Retinal pigment epithelial cell (primary cell): Measurements from ENCODE around the gene TSPAN3.

Experiments used
- DNase-seq: peaks from one replicate; pipeline ENCODE4 v3.0.0-alpha.2; 2010; ENCODE audit warnings: low read depth
- H3K4me3 ChIP-seq: 2 replicates; pipeline ENCODE4 v1.5.1; 2011; ENCODE audit warnings: mild to moderate bottlenecking, low read length, control low read depth, moderate library complexity
- TF ChIP-seq, protein P1 (sequence below): conservative IDR thresholded peaks from 2 replicates; pipeline ENCODE4 v1.5.1; 2011; ENCODE audit warnings: low read depth, low read length, control low read depth, inconsistent platforms

Gene TSPAN3

DNA sequence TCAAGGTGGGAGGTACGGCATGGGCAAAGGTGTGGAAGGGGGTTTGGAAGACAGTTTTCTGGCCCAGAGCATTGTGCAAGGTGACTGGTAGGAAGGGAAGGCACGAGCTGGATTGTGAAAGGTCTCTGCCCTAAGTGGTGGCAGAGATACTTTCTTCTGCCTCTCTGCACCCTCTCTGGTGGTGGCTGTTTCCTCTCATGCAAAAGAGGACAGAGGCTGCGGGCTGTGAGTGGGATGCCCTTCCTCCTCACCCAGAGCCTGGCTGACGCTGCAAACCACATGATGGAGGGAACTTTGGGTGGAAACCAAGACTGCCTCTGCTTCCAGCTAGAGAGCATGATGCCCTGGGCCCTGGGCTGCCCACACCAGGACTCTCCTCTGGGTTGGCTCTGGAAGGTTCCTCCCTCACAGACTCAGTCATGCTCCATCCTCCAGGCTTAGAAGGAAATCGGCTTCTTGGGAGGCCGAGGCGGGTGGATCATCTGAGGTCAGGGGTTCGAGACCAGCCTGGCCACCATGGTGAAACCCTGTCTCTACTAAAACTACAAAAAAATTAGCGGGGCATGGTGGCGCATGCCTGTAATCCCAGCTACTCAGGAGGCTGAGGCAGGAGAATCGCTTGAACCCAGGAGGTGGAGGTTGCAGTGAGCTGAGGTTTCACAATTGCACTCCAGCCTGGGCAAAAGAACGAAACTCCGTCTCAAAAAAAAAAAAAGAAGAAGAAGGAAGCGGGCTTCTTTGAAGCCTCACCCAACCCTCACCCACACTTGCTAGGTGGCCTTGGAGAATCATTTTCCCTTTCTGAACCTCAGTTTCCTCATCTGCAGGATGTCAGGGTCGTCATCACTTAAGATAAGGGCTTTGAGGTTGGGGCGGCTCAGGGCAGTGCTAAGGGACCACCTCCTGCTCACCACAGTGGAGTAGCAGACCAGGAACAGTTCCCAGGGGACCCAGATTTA, 67.7 kb downstream of the TSPAN3 start:
- H3K4me3 ChIP-seq, result no peak overlapping the region
- DNase-seq, result no peak
- TF ChIP-seq, protein P1, sequence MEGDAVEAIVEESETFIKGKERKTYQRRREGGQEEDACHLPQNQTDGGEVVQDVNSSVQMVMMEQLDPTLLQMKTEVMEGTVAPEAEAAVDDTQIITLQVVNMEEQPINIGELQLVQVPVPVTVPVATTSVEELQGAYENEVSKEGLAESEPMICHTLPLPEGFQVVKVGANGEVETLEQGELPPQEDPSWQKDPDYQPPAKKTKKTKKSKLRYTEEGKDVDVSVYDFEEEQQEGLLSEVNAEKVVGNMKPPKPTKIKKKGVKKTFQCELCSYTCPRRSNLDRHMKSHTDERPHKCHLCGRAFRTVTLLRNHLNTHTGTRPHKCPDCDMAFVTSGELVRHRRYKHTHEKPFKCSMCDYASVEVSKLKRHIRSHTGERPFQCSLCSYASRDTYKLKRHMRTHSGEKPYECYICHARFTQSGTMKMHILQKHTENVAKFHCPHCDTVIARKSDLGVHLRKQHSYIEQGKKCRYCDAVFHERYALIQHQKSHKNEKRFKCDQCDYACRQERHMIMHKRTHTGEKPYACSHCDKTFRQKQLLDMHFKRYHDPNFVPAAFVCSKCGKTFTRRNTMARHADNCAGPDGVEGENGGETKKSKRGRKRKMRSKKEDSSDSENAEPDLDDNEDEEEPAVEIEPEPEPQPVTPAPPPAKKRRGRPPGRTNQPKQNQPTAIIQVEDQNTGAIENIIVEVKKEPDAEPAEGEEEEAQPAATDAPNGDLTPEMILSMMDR, result no peak

DNA sequence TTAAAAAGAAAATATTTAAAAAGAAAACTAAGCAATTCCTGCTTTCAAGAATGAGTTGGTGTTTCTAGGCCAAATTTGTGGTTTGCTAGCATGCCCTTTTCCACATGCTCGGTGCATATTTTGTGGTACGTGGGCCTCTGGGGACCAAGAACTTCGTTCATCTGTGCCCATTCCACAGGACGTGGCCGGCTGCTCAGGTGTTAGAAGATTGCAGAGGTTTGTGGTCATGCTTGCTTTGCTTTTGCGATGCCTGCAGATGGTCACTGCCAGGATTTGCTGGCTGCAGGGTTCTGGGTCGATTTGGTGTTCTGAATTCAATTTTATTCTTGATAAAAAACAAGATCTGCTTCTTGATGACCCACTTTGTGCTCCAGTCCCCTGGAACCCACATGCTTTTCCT, 68.5 kb downstream of the TSPAN3 start:
- TF ChIP-seq, protein P1, result no peak
- DNase-seq, result no peak
- H3K4me3 ChIP-seq, result no peak overlapping the region

DNA sequence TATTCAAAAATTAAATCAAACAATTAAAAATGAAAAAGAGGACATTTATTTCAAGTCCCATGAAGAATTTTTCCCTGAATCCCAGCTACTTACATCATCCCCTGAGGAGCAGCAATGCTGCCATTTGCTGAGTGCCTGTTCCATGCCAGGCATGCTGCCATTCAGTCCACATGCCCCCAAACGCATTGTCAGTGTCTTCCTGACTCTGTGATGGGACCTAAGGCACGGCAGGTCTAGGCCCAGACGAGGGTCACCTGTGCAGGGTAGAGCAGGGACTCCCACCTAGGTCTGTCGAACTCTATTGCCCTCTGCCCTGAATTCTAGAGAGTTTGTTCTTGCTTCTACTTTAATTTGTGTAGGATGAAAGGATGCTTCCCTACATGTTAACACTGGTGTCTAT, 68.9 kb downstream of the TSPAN3 start:
- H3K4me3 ChIP-seq, result no peak overlapping the region
- DNase-seq, result no peak
- TF ChIP-seq, protein P1, result no peak

DNA sequence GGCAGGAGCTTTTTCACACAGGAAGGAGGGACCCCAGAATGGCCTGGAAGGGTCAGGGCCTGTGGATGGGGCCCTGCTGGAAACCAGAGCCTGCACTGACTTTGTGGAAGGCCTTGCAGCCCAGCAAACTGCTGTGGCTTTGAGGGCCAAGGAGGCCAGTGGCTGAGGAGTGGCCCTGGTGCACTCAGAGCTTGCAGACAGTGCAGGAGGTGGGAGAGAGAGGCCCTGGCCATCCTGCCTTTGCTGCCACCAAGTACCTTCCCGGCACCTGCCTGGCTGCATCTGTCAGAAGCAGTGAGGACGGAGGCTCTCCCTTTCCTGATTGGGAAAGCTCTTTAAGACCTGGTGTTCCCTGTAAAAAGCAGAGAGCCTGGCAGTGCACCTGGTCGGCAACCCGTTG, 69.6 kb downstream of the TSPAN3 start:
- TF ChIP-seq, protein P1, result no peak
- DNase-seq, result no peak
- no peak overlapping the region for H3K4me3 ChIP-seq

DNA sequence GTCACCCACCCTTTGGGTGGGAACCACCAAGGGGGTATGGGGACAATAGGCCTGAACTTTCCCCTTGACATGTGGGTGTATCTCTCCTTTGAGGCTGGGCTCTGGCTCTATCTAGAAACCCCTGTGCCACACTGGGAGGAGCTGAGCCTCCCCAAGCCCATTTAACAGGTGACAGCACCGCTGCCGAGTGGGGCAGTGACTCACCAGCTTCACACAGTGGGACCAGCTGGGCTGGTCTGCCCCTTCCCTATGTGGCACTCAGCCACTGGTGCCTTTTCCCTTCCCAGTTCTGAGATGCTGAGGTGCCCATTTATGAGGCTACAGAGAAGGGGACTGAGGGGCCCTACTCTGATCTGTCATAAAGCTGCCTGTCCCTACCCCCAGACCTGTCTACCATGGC, 70.9 kb downstream of the TSPAN3 start:
- no peak overlapping the region for H3K4me3 ChIP-seq
- DNase-seq, result no peak
- TF ChIP-seq, protein P1, result no peak

DNA sequence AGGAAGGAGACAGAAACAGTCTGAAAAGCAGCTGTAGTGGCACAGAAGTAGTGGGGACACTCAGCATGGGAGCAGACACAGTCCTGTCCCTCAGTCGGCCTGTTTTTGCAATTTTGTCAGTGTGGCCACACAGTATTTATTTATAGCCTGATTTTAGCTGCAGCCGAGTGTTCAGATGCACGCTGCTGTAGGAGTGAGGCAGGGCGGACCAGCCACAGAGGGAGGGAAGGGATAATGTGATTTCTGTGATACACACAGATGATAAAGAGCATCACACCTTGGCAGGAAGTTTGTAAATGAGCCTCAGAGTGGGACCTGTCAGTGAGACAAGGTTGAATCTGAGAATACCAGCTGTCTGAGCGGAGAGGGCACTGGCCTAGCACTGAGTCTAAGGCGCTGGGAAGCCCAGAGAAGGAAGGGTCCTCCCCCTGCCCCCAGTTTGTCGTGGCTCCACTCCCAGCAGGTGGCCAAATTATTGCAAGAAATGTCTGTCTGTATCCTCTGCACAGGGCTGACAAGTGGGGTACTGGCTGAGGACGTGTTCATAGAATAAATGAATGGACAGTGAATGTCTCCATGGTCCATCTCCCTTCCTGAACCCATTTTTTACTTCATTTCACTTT, 72.1 kb downstream of the TSPAN3 start:
- TF ChIP-seq, protein P1, result no peak
- DNase-seq, result no peak
- no peak overlapping the region for H3K4me3 ChIP-seq
